ENCODE data around the gene LRRC71.

DNA sequence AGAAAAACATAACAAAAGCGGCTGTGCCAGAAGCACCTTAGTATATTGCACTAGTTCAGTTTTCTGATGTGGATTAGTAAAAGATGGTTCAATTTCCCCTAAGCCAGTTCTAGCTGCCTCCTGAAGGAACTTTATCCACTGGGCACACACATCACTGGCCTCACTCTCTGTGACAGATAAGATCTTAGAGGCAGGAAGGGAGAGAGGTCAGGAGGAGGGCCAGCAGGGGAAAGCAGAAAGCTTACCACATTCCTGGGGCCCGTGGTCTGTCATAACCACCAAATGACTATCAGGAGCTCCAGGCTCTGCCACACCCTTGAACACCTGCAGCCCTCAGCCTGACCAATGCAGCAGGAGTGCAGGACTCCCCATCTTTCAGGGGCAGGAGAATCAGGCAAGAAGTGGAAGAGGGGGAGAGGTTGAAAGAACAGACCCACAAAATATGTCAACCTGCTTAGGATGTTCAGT is 37.8 kb downstream of the LRRC71 start:
- TF ChIP-seq, protein P1, sequence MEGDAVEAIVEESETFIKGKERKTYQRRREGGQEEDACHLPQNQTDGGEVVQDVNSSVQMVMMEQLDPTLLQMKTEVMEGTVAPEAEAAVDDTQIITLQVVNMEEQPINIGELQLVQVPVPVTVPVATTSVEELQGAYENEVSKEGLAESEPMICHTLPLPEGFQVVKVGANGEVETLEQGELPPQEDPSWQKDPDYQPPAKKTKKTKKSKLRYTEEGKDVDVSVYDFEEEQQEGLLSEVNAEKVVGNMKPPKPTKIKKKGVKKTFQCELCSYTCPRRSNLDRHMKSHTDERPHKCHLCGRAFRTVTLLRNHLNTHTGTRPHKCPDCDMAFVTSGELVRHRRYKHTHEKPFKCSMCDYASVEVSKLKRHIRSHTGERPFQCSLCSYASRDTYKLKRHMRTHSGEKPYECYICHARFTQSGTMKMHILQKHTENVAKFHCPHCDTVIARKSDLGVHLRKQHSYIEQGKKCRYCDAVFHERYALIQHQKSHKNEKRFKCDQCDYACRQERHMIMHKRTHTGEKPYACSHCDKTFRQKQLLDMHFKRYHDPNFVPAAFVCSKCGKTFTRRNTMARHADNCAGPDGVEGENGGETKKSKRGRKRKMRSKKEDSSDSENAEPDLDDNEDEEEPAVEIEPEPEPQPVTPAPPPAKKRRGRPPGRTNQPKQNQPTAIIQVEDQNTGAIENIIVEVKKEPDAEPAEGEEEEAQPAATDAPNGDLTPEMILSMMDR (IDR thresholded peaks at IDR 0.05): no peak
- TF ChIP-seq EP300 (IDR thresholded peaks at IDR 0.05) (no peak), POLR2A (IDR thresholded peaks at IDR 0.05) (no peak)
